ENCODE results near the gene CYTIP. TPM values are rescaled to one million over a fixed set of nuclear protein-coding genes. Genes with fewer than 3 reads are reported as not detected.

Gene CYTIP
- total and polyA plus RNA-seq, 2 of the 4 experiments (the other 2 are of a cell fraction) = not detected

- H3K23ac ChIP-seq (ENCODE audit: low read depth, low read length) = no peak overlapping the region
- no peak overlapping the region for H2BK120ac ChIP-seq (ENCODE audit: low read depth, low read length)
- no peaks in the 10 kb centered on the region for H3K27me3 ChIP-seq (ENCODE audit: control insufficient read depth, insufficient read depth, low read length)
- no peak overlapping the region for H4K91ac ChIP-seq (ENCODE audit: insufficient read depth, low read depth, low read length)
- CTCF ChIA-PET = no interaction called here
- POLR2A ChIA-PET (ENCODE audit: unreplicated experiment) = no interaction called here
- WGBS, 2 experiments (ENCODE audit: extremely low coverage in 2 of 2, insufficient read length in 1 of 2) = 79% methylated on average over 2 of the region's 5 CpGs; no CpG with 5 or more reads in 1 of the 2 experiments
- no peaks in the 10 kb centered on the region for H3K9me3 ChIP-seq (ENCODE audit: control insufficient read depth, insufficient read depth, low read length)
- intact Hi-C loops (cut with micrococcal nuclease) = no loop called here
- ATAC-seq (ENCODE audit: low read depth) (no peak), DNase-seq (no peak)
- no peak overlapping the region for H3K18ac ChIP-seq (ENCODE audit: low read depth, low read length)
- no peaks in the 10 kb centered on the region; the same call in 1 of the 2 replicates for H3K4me1 ChIP-seq (ENCODE audit: control insufficient read depth, insufficient read depth, low read length)
- dilution Hi-C loops (cut with HindIII; ENCODE audit: low sequenced_read_pairs, unreplicated experiment) = no loop called here
- no peak overlapping the region for H3K56ac ChIP-seq (ENCODE audit: extremely low read depth, insufficient read depth, low read length)
- H3K4me2 ChIP-seq (ENCODE audit: low read depth, low read length) = no peak overlapping the region
- no peak overlapping the region for H2BK20ac ChIP-seq (ENCODE audit: low read depth, low read length)
- H2BK15ac ChIP-seq (ENCODE audit: low read depth, low read length) = no peak overlapping the region
- no peak overlapping the region for H4K5ac ChIP-seq (ENCODE audit: low read depth, low read length)
- H3K14ac ChIP-seq (replicated peaks; ENCODE audit: low read depth, low read length) = no peak overlapping the region
- H2BK5ac ChIP-seq (ENCODE audit: low read depth, low read length, poor library complexity, severe bottlenecking) = no peak overlapping the region
- no peak overlapping the region for H3K27ac ChIP-seq (ENCODE audit: insufficient read depth, low read length)
- H3K79me1 ChIP-seq (ENCODE audit: low read depth in 1 of 2, low read length in 2 of 2) = no peaks in the 10 kb centered on the region
- no peak overlapping the region for H2AK5ac ChIP-seq (ENCODE audit: low read depth, low read length)
- TF ChIP-seq ELK1 (IDR thresholded peaks at IDR 0.05; ENCODE audit: borderline replicate concordance, low read depth, low read length) (no peak), RAD21 (IDR thresholded peaks at IDR 0.05; ENCODE audit: low read length) (no peak), MXI1 (IDR thresholded peaks at IDR 0.05; ENCODE audit: borderline replicate concordance, low read depth, low read length) (no peak), FOS (IDR thresholded peaks at IDR 0.05; ENCODE audit: low read depth, low read length) (no peak), CEBPB (IDR thresholded peaks at IDR 0.05; ENCODE audit: low read depth, low read length) (no peak)
- H2AK9ac ChIP-seq (replicated peaks; ENCODE audit: low read depth, low read length, poor library complexity) = no peak overlapping the region
- no peaks in the 10 kb centered on the region for H4K20me1 ChIP-seq (ENCODE audit: insufficient read depth, low read length)
- no peak overlapping the region for H3K9ac ChIP-seq (ENCODE audit: low read depth, low read length)
- in situ Hi-C loops (cut with MboI; ENCODE audit: low sequenced_read_pairs) = no loop called here
- H3K9me1 ChIP-seq (ENCODE audit: insufficient read depth, low read length) = no peaks in the 10 kb centered on the region
- BruUV-seq (replicated peaks) = no TSS peak
- H2AFZ ChIP-seq (replicated peaks; ENCODE audit: low read length, poor library complexity) = no peak overlapping the region
- no peaks in the 10 kb centered on the region for H3K36me3 ChIP-seq (ENCODE audit: control insufficient read depth, insufficient read depth, low read length)
- no peak overlapping the region for H3K4ac ChIP-seq (ENCODE audit: low read depth, low read length)
- no peak overlapping the region for H3K4me3 ChIP-seq (ENCODE audit: insufficient read depth, low read depth, low read length)
- no peak overlapping the region for H4K8ac ChIP-seq (ENCODE audit: low read depth in 2 of 2, low read length in 2 of 2)
Measured at GRCh38 chr2:157465554-157465953, 21.7 kb upstream of the CYTIP start.
